ENCODE data around the gene CHST14.

Gene CHST14

DNA sequence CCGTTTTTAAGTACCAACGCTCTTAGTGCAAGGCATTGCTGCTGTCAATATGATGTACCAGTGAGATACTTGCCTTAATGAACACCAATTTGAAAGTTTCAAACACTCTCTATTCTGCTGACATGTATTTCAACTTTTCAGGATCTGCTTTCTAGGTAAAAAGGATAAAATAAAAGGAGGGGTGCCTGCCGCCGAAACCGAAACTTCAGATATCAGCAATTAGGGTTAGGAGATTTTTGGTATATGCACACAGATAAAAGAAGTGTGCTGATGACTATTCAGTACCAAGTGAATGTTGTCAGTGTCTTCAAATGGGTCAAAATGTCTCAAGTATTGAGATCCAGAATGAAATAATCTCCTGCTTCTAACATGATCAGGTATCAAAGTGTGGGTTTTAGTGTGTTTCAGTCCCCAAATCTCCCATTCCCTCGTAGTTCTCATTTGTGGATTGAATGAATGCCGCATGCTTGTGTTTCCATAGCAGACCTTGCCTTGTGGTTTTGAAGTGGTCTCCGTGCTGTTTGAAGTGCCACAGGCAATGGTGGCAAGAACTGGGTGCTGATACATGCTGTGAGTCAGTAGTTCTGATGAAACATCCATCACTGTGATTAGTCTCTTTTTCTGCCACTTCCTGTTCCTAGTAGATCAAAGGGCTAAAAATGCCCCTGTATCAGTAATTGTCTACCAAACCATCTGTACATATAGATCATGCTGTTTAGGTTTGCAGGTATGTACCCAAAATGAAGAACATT, 22.5 kb downstream of the CHST14 start:
- no peak for DNase-seq (ENCODE audit: low spot score)

DNA sequence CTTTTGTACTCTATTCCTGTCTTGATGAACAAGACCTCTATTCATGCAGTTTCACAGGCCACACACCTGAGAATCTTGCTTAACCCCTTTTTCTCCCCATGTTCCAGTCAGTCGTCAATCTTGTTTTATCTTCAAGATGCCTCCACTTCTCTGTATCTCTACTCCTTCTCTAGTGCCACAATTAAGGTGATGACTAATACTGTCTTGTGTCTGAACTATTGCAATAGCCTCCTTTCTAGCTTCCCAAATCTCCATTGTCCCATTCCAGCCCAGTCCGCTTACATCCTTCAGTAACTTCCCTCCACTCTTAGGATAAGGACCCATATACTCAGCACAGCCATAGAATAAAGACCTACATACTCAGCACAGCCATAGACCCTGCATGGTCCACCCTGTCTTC, 24.7 kb downstream of the CHST14 start:
- DNase-seq (ENCODE audit: low spot score), result no peak

DNA sequence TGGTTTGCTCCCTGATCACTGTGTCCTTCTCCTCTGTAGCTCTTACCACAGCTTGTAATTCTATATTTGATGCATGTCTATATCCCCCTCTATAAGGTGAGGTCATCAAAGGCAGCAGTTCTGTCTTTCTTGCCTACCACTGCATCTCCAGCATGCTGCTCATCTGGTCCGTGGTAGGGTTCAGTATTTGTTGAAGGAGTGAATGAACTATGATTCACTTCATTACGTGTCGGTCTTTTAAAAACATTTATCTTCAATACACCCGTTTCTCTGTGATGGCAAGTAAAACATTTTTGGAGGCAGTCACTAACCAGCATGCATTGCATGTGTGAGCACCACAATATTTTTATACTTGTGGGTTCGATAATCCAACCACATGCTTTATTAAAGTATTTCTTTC, 27.6 kb downstream of the CHST14 start:
- peak; percentile 31 for DNase-seq (ENCODE audit: low spot score)

DNA sequence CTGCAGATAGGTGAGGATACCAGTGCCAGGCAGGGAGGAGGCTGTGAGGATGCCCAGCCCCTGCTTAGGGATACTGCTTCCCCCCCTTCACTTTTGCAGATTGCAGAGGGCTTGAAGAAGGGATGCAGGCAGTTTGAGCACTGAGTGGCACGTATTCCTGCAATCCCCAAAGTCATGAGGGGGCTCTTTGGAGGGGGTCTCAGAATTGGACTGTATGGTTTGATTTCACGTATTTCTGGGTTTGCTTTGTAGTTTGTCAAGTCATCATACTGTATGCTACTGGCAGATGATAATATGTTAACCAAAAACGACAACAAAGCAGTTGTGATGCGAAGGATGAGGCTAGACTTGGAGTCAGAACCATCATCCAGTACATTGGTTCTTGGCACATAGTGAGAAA, 28.1 kb downstream of the CHST14 start:
- no peak for DNase-seq (ENCODE audit: low spot score)

DNA sequence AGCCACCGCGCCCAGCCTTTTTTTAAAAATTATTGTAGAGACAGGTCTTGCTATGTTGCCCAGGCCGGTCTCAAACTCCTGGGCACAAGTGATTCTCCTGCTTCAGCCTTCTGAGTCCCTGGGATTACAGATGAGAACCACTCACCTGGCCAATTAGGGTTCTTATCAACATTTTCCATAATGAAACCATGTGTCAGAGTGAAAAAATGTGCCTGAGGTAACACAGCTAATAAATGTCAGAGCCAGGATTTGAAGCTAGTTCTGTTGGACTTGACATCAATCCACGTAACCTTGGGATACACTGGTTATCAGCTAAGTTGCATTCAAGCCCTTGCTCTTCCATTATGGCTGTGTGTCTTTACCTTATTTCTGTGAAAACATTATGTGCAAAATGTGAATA, 29.1 kb downstream of the CHST14 start:
- no peak for DNase-seq (ENCODE audit: low spot score)

DNA sequence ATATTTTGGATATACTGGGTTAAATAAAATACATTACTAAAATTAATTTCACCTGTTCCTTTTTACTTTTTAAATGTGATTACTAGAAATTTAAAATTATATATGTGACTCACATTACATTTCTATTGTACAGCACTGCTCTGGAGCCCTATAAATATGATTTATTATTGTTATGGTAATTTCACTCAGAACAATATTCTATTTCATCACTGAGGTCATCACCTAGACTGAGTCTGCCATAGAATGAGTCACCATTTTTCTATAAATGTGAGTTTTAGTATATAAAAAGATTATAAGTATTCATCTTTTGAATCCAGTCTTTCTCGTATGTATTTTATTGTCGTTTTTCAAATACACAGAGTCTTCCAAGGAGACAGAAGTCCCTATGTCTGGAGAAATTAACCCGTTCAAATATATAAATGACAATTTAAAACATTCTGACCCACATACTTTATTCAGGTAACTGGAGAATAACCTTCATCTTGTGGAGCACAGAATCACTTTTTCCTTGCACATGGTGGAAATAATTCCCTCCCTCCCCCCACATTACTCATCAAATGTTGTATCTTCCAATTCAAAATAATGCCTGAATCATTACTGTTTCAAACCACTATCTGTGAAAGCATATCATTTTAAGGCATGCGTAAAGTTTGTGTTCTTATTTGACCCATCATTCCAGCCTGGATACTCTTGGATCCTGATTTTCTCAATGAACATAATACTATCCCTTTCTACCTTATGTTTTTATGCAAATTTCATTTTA, 30.0 kb downstream of the CHST14 start:
- DNase-seq (ENCODE audit: low spot score), result peak; percentile 29

DNA sequence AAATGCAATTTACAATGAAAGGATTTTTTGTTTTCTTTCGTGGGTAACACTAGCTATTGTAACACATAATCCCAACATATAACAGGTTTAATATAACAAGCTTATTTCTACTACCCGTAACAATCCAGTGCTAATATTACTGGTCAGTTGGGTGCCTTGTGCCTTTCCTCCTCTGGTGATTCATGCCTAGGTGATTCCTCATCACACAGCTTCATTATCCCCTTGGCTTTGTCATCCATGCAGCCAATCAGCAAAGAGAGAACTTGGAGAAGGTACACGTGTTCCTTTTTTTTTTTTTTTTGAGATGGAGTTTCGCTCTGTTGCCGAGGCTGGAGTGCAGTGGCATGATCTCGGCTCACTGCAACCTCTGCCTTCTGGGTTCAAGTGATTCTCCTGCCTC, 30.7 kb downstream of the CHST14 start:
- DNase-seq (ENCODE audit: low spot score), result no peak

DNA sequence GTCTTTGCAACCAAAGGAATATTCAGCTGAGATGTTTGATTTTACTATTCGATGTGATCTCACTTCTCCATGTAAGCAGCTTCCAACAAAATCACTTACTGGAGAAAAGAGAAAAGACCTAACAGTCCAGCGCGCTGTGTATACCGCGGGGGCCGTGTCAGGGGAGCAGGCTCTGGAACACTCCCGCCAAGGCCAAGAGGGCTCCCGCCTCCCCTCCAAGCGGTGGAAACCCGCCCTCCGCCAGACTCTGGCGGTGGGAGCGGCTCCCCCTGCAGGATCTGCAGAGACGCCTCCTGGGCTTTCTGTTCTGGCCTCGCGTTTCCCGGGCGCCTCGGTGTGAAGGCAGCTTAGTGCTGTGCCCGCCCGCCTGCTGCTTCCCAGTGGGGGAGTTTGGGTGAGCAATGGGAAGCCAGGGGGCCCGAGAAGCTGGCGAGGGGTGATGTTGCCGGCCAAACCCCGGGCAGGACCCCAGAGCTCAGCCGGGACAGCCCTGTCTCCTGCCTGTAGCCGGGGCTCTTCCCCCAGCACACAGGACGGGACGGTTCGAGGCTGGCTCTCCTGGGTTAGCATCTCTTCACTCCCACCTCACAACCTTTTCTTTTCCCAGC, 36.3 kb downstream of the CHST14 start:
- DNase-seq (ENCODE audit: low spot score), result peak; percentile 90

DNA sequence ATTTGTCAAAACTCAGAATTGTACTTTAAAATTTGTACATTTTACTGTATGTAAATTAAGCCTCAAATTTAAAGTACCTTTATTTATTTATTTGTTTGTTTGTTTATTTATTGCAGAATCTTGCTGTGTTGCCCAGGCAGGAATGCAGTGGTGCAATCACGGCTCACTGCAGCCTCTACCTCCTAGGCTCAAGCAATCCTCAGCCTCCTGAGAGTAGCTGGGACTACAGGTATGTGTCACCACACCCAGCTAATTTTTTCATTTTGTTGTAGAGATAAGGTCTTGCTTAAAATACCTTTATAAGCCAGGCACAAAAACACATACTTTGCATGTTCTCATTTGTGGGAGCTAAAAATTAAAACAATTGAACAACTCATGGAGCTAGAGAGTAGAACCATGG, 37.4 kb downstream of the CHST14 start:
- DNase-seq (ENCODE audit: low spot score), result no peak

DNA sequence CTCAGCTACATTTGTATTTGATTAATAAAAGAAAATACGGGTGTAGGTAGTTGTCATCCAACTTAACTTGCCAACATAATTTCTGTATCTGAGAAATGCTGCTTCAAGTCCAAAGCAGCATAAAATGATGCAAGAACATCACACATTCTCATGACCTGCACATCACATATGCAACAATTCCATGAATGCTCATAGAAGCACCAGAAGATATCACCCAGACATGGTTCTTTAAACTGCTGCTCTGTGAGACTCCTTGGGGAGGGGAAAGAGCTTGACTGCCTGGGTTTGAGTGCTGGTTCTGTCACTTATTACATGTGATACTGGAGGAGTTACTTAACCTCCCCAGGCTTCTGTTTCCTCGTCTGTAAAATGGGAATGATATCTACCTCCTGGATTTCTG, 39.4 kb downstream of the CHST14 start:
- no peak for DNase-seq (ENCODE audit: low spot score)

DNA sequence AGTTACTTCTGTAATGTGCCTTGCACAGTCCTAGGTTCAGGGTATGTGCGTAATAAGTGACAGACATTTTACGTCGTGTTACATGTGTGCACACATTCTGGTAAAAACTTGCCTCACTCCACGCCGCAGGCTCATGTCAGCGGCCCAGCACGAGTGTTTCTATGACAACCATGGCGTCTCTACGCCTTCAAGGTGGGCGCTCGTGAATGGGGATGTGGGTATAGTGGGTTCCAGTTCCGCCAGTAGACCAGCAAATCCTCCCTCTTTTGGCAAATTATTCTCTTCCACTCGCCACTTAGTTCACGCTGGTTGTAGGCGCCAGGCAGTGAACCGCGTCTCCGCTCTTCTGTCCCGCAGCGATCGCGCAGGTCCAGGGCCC, 40.3 kb downstream of the CHST14 start:
- no peak for DNase-seq (ENCODE audit: low spot score)

DNA sequence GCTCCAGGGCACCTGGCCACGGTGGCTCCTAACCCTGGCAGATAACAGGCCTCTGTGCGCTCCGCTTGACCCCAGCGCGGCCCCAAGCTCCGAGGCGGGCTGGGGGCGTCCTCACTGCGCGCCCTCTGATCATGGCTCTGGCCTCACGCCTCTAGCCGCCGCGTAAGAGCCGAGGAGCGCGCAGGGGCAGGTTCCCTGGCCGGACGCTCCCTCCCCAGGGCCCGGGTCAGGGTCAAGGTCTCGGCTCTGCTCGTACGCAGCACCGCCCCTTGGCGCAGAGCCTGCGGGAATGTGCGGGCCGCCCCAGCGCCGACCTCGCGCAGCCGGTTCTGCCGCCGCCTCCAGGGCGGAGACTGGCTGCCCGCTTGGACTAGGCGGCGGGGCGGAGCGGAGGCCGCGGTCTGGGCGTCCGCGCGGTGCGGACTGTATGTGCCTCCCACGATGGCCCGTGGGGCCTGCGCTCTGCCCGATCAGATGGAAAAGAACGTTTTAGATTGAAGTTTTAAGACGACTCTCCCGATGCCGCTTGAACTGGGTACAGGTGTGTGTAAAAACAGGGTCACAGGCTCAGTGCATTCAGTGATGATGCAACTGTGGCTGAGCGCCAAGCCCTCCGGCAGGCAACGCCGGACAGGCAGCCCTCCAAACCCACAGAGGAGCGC, 40.8 kb downstream of the CHST14 start:
- DNase-seq (ENCODE audit: low spot score), result peak; percentile 79

DNA sequence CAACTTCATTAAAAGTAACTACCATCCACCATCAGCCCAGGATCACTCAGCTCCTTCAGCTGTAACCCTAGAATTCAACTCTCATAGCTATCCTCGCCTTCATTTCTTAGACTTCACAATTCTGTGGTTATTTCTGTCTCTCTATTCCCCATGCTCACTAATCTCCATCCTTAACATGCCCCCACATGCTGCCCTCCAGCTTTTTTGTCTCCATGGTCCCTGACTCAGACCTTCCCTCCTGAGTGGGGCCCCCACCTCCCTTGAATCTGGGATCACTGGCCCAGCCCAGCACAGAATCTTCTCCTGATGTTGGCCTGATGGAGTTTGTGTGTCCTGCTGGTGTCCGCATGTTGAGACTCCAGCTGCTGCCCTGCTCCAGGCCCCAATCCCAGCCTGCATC, 41.7 kb downstream of the CHST14 start:
- DNase-seq (ENCODE audit: low spot score), result no peak

DNA sequence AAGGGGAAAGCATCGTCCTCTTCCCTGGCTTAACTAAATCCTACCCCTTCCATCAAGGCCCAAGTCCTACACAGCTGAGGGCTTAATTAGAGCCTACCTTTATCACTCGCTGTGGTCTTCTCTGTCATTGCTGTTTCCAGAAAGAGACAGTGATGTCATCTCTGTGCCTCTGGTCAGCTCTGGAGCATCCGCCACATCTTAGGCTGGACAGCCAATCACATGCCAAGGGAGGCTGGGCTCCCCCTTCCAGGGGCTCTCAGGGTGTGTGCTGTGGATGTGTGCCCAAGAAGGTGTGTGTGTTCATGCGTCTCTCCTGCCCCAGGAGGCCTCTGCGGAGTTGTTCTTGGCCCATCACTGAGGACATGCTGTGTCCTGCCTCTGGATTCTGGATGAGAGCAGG, 42.8 kb downstream of the CHST14 start:
- DNase-seq (ENCODE audit: low spot score), result no peak

DNA sequence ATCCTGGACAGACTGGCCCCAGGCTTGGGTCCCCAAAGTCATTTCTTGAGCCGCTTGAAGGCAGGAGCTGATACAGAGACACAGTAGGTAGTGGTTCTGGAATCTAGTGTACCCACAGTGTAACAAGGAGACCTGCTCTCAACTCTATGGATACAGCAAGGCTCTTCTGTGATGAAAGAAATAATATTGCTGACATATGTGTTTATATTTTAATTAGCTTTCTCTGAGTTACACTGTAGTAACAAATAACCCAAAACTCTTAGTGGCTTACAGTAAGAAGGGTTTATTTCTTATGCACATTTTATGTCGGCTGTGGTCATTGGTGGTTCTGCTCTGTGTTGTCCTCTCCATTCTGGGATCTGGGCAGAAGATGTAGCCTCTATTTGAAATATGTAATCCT, 45.5 kb downstream of the CHST14 start:
- DNase-seq (ENCODE audit: low spot score), result no peak

All from AG08395 (cell line).